Activated T-cell treated with anti-CD3 and anti-CD28 coated beads, Interleukin-2, amount 50 U/mL, for 1 hour (primary cell): ENCODE measurements around the gene KLHL13.
"Not testable (repeated sequence)": the region's sequence is repeated elsewhere in the genome, so short reads cannot be mapped to it uniquely, and the experiment has no call there.

ENCODE experiments used
- DNase-seq: peaks from one replicate; pipeline ENCODE4 v3.0.0-alpha.2; 2020

Gene KLHL13, protein sequence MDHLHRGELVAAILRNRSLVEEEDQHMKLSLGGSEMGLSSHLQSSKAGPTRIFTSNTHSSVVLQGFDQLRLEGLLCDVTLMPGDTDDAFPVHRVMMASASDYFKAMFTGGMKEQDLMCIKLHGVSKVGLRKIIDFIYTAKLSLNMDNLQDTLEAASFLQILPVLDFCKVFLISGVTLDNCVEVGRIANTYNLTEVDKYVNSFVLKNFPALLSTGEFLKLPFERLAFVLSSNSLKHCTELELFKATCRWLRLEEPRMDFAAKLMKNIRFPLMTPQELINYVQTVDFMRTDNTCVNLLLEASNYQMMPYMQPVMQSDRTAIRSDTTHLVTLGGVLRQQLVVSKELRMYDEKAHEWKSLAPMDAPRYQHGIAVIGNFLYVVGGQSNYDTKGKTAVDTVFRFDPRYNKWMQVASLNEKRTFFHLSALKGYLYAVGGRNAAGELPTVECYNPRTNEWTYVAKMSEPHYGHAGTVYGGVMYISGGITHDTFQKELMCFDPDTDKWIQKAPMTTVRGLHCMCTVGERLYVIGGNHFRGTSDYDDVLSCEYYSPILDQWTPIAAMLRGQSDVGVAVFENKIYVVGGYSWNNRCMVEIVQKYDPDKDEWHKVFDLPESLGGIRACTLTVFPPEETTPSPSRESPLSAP

DNA sequence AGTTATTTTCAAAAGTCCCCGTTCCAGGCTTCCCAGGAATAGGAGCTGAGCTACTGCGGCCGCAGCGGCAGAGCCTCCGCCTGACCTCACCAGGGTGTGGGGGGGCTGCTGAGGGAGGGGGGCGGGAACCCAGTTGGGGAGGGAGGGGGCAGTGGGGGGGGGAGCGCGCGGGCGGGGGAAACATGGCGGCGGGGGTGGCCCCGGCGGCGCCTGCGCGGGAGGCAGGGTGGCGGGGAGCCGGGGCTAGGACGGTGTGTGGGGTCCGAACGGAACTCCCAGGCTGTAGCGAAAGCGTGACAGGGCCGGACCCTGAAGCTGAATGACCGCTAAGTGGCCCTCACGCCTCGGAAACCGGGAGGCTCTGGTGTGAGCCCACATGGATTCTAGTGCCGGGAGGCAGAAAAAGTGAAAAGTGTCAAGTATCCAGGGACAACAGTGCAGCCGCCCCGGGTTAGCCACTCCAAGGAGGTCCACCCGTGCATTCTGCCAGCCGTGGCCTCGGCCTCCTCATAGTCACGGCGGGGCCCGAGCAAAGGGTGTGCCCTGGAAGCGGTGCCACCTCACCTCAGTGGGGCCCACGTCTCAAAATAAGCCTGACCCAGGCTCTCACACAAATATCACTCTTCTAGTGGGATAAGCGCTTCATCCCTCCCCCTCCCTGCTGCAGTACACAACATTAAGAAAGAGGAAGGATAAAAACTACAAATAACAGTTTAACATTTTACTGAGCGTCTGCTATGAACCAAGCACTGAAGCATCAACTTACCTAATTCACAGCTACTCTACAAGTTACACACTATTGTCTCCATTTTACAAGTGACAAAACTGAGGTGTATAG, at the start of gene KLHL13:
TSS of gene KLHL13 (minus strand) at position 98 of the 838 bp plus-strand sequence. CDS start 88,337 bp downstream, outside the sequence.
- DNase-seq = peak; percentile 25

DNA sequence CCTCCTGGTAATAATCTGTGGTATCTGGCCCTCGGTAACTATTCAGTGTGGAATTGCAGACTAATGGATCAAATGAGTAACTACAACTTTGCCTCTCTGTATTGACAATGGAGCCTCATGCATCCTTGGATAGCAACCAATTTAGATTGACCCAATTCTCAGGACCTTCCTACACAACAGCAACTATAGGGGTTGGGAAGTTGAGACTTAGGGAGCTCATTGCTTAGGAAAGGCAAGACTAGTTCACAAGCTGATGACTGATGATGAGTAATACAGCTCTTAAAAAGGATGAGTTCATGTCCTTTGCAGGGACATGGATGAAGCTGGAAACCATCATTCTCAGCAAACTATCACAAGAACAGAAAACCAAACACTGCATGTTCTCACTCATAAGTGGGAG, 47.5 kb upstream of the KLHL13 start:
- DNase-seq = no peak

DNA sequence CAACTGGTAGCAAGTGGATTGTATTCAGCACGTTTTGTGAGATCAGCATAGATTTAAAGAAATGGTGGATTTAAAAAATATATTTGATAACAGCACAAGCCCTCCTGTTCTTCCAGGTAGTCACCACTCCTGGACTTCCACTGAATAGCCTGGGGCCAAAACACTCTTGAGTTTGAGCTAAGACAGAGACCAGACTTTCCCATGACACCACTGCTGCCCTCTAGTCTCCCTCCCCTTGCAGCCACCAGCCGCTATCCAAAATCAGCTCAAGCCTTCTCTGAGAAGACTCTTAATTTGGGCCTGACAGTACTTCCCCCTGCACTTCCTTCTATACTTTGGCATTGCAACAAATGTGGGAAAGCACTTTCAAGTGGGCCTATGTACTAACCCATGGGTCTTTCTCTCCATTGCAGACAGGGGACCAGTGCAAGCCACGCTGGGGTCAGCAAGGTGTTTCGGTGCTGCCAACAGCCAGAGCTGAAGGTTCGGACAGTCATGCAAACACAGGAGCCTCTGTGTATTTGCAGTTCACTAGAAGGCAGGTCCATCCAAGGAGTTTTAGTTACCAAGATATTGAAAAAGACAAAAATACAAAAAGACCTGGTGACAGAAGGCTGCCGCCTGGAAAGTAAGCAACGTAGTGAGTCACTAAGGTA, 40.5 kb upstream of the KLHL13 start:
- DNase-seq = no peak

DNA sequence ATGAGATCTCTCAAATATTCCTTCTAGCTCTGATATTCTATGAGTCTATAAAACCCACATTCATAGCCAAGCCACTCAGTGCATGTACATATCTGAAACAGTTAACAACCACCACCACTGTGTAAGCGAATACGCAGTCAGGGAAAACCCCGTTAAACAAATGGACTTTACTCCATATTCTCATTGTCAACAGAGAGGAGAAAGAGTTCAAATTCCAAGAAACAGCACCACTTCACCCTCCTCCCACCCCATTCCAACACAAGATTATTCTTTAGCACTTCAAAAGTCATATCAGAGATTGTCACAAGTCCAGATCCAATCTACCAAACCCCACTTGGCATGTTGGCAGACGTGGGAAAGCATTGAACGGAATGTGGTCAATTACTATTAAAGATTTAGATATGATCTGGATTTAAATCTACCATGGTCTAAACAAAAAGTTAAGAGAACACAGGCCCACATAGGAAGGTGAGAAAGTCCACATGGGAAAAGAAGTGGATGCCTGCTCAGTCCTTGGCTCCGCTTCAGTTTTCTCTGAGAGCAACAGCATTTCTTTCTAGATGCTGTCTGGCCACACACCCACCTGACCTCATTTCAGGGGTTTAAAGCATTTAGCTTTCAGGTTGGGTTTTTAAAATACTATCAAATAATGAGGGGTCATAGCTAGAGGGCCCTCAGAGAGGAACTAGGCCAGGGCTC, 39.8 kb upstream of the KLHL13 start:
- no peak for DNase-seq

DNA sequence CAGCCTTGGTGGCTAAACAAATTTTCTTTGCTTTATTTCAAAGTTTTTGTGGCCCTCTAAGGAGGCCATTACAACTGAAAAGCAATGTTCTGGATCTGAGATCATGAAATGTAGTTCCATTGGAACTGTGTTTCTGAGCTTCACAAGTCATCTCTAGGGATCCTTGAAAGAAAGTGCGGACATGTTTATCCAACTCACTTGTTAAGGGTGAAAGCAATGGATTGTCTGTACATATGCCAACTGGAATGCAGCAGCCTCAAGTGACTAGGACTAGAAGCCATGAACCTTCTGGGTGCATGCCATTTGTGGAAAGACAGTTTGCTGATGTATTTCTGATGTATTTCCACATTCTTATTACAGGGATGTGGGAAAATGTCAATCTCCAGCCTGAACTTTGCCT, 36.7 kb upstream of the KLHL13 start:
- DNase-seq = no peak

GRCh38 chrX:118152721-118153120, 36.1 kb upstream of the KLHL13 start:
- DNase-seq = no peak

DNA sequence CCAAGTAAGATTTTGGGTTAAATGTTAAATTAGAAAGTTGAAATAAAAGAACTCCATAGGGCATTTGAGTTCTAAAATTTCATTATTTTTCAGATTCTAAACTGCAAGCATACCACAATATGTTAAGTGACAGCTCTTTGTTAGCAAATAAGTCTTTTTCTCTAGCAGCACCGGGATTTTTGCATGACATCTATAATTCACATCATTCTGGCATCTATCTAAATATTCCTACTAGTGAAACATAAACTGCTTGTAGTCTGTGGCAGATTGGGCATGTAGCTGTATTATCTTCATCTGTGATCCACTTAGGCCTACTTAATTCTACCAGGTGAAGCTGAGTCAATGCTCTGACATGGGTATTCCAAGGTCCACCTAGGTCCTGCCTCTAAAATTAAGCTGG, 32.1 kb upstream of the KLHL13 start:
- no peak for DNase-seq

- DNase-seq = not testable (repeated sequence)
Observed at GRCh38 chrX:118147771-118148170, 31.2 kb upstream of the KLHL13 start.

DNA sequence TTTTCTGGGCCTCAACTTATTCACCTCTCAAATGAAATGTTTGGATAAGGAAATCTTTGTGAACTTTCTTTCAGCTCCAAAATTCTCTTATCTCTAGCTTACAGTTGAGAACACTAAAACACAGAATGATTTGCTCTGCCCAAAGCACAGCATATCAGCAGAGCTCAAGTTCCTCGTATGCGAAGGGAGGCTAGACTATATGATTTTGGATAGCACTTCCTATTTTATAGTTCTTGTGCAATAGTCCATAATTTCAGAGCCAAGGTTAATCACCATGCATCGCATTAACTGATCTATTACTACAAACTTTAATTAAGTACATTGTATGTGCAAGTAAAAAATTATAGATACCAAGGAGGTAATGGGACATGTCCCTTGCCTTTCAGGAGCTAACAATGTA, 27.0 kb upstream of the KLHL13 start:
- no peak for DNase-seq

DNA sequence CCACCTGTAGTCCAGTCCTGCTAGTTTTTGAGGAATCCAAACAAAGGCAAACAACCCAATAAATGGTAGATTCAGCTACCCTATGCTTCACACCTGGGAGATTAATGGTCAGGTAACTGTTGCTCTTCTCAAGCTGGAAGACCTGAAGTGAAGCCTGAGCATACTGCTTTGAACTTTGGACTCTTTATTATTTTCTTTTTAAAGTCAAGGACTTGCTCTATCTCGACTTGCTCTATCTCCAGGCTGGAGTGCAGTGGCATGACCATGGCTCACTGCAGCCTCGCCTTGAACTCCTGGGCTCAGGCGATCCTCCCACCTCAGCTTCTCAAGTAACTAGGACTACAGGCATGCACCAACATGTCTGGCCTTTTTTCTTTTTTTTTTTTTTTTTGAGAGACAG, 14.7 kb upstream of the KLHL13 start:
- no peak for DNase-seq

GRCh38 chrX:118129681-118130080, 13.1 kb upstream of the KLHL13 start:
- DNase-seq = no peak

DNA sequence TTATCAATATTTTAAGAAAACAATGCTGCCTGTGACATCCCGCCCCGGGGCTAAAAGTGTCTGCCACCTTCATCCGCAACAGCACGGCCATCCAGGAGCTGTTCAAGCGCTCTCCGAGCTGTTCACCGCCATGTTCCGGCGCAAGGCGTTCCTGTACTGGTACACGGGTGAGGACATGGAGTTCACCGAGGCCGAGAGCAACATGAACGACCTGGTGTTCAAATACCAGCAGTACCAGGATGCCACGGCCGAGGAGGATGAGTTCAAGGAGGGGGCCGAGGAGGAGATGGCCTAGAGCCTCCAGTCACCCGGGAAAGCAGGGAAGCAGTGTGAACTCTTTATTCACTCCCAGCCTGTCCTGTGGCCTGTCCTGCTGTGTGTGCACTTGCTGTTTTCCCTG, 12.1 kb upstream of the KLHL13 start:
- no peak for DNase-seq

DNA sequence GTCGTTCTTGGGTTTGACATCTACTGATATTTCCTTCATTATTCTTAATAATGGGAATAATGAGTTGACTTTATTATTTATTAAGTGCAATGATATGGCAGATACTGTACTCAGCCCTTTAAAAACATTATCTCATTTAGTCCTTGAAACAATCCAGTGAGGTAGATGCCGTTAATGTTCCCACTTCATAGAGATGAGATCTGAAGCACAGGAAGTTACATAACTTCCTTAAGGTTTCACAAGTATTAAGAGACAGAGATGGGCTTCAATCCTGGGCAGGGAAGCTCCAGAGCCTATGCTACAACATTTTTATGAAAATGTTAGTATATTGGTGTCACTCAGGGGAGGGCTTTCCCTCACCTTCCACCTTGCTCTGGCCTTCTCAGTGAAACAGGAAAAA, 9.7 kb upstream of the KLHL13 start:
- no peak for DNase-seq

DNA sequence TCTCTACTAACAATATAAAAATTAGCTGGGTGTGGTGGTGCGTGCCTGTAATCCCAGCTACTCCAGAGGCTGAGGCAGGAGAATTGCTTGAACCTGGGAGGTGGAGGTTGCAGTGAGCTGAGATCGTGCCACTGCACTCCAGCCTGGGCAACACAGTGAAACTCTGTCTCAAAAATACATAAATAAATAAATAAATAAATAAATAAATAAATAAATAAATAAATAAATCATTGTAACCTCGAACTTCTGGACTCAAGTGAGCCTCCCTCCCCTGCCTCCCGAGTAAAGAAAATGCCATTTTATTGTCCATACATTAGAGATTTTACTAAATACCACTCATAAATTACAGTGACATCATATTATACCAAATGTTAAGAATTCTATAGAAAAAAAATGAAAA, 7.6 kb upstream of the KLHL13 start:
- DNase-seq = not testable (repeated sequence)

GRCh38 chrX:118117741-118118140, 1.1 kb upstream of the KLHL13 start:
- no peak for DNase-seq

DNA sequence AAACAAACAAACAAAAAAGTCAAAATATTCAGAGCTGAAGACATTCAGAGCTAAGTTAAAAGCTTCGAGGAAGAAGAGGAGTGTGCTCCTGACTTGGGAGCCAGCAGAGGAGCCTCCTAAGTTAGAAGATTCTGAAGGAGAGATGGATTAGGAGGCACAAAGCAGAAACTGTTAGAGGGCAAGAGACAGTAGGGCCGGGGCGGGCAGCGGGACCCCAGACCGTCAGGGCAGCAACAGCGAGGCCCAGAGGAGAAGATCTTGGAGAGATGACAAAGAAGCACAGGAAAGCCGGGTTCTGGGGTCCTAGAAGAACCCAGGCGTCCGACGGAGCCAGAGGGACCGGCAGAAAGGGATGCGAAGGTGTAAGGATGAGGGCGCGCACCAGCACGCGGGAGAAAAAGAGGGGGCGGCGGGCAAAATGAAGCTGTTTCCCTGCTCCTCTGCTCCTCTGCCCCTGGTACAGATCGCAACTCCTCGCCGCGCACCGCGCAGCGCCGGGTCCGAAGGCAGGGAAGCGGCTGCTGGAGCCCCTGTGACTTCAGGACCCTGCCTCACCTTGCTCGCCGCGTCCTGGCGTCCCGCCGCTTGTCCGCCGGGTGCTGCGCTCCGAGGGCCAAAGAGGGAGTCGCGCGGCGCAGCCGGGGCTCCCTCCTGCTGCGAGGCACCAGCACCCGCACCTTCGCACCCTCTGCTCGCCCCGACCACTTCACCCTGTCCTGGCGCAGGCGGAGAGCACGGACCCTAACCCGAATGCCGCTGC, 477 bp downstream of the KLHL13 start:
- peak; percentile 22 for DNase-seq

- no peak for DNase-seq
Observed at GRCh38 chrX:118114971-118115370, 1.6 kb downstream of the KLHL13 start.

DNA sequence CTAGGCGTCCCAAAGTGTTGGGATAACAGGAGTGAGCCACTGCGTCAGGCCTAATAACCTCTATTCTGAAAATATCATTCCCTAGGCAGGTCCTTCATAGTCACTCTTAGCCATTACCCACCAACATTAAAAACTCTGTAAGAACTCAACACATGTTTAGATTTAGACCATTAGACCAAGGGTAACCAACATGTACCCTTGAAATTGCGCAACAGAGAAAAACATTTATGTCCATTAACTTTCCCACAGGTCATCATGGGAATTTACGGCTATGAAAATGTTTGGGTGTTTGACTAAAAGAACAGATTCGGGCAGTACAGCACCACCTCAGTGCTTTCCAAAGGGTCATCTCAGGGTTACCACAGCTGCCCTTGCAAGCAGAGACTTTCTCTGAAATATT, 7.5 kb downstream of the KLHL13 start:
- DNase-seq = no peak

DNA sequence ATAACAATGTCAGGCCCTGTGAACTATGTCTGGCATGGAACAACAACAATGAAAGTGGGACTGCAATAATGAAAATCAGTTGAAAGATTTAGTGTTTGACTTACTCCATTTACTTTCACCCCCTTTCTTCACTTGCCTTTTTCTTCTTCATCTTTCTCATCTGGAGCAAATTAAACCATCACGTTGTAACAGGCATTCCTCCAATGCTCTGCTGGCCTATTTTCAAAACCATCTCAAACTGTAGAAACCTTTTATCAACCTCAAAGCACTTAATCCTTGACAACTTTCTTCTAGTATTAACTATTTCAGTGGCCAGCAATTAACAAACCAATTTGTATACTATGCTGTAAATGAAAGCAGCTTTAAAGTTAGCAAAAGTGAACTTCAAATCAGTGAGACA, 8.3 kb downstream of the KLHL13 start:
- no peak for DNase-seq

GRCh38 chrX:118100091-118100490, 16.5 kb downstream of the KLHL13 start:
- DNase-seq = no peak

DNA sequence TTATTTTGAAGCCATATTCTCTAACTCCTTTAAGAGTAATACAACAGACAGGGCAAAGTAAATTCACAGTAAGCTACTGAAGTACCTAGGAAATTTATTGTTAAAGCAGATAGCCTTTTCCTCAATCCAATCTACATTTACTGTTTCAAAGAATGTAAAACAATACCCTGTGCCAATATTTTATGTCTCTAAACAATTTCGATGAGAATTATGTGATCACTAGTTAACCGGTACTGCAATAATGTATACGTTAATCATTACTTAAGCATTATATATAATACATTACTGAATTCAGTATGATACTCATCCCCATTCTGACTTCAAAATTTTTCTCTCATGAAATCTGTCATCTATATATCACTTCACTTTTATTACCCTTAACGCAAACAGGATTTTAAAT, 28.5 kb downstream of the KLHL13 start:
- DNase-seq = no peak

- DNase-seq = no peak
Observed at GRCh38 chrX:118074196-118074595, 42.4 kb downstream of the KLHL13 start.
